ENCODE measurements around the gene PROK1. TPM values are rescaled to one million over a fixed set of nuclear protein-coding genes. Genes with fewer than 3 reads are reported as not detected.

Gene PROK1
- total and polyA plus RNA-seq, 9 donors: 39.4 to 428 (median 245) TPM

DNA sequence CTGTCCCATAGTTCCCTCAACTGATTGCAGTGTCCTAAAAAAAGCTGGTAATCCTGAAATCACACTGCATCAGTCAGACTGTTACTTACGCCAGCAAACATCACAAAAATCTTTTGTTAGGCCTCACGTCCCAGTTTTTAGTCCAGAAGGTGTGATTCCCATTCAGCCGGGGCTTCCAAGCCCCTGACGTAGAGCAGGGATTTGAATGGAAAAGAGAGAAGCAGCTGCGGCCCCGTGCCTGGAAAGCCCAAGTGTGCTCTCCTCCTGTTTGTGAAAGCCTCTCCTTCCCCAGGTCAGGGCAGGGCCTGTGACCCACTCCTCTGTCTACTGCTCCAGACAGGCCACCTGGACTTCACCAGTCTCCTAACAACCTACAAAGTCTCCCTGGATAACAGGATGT is 47.3 kb downstream of the PROK1 start:
- Histone ChIP-seq H3K27ac (no peak overlapping the region), H3K9me3 (no peaks in the 10 kb centered on the region), H3K4me3 (no peak overlapping the region), H3K27me3 (no peaks in the 10 kb centered on the region), H3K4me1 (ENCODE audit: insufficient read depth) (no peaks in the 10 kb centered on the region), H3K36me3 (no peaks in the 10 kb centered on the region)
- DNase-seq: no peak
- intact Hi-C loops (cut with DNase I): loop anchor here in 3 of 4 donors (2.0 to 10.0 kb wide), 5 partner anchors 36 to 297 kb away; no protein-coding TSS in a partner anchor
- 67 to 74% (median 70%) methylated on average over 6 of the region's 6 CpGs for WGBS, 3 donors
- no peak for TF ChIP-seq EP300 (IDR thresholded peaks at IDR 0.05)
- TF ChIP-seq, protein P1, sequence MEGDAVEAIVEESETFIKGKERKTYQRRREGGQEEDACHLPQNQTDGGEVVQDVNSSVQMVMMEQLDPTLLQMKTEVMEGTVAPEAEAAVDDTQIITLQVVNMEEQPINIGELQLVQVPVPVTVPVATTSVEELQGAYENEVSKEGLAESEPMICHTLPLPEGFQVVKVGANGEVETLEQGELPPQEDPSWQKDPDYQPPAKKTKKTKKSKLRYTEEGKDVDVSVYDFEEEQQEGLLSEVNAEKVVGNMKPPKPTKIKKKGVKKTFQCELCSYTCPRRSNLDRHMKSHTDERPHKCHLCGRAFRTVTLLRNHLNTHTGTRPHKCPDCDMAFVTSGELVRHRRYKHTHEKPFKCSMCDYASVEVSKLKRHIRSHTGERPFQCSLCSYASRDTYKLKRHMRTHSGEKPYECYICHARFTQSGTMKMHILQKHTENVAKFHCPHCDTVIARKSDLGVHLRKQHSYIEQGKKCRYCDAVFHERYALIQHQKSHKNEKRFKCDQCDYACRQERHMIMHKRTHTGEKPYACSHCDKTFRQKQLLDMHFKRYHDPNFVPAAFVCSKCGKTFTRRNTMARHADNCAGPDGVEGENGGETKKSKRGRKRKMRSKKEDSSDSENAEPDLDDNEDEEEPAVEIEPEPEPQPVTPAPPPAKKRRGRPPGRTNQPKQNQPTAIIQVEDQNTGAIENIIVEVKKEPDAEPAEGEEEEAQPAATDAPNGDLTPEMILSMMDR (IDR thresholded peaks at IDR 0.05): no peak
- TF ChIP-seq POLR2A (IDR thresholded peaks at IDR 0.05): no peak

DNA sequence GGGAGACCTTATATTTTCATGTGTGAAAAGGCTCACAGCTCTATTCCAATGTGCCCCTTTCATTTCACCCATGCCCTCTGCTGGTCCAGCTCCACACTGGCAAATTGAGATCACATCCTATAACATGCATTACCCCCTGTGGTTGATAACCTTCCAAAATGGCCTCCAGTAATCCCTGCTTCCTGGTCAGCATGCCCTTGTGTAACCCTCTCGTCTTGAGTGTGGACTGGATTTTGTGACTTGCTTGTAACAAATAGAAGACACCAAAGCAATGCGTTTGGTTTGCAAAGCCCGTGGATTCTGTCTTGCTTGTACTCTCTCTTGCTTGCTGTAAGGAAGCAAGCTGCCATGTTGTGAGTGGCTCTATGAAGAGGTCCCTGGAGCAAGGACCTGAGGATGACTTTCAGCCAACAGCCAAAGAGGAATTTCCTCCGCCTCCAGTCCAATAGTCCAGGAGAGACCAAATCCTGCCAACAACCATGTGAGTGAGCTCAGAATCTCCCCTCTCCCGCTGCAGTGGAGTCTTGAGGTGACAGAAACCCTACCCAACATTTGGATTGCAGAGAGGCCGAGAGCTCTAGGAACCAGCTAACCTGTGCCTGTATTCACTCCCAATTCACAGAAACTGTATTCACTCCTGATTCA is 50.7 kb downstream of the PROK1 start:
- intact Hi-C loops (cut with DNase I): no loop called here
- Histone ChIP-seq H3K4me3 (no peak overlapping the region), H3K27ac (no peak overlapping the region), H3K27me3 (no peaks in the 10 kb centered on the region), H3K9me3 (no peaks in the 10 kb centered on the region), H3K4me1 (ENCODE audit: insufficient read depth) (no peaks in the 10 kb centered on the region), H3K36me3 (no peaks in the 10 kb centered on the region)
- WGBS, 3 donors: 69 to 76% (median 74%) methylated on average over 6 of the region's 6 CpGs
- no peak for TF ChIP-seq EP300 (IDR thresholded peaks at IDR 0.05)
- no peak for TF ChIP-seq POLR2A (IDR thresholded peaks at IDR 0.05)
- TF ChIP-seq, protein P1 (IDR thresholded peaks at IDR 0.05): no peak
- DNase-seq: no peak

DNA sequence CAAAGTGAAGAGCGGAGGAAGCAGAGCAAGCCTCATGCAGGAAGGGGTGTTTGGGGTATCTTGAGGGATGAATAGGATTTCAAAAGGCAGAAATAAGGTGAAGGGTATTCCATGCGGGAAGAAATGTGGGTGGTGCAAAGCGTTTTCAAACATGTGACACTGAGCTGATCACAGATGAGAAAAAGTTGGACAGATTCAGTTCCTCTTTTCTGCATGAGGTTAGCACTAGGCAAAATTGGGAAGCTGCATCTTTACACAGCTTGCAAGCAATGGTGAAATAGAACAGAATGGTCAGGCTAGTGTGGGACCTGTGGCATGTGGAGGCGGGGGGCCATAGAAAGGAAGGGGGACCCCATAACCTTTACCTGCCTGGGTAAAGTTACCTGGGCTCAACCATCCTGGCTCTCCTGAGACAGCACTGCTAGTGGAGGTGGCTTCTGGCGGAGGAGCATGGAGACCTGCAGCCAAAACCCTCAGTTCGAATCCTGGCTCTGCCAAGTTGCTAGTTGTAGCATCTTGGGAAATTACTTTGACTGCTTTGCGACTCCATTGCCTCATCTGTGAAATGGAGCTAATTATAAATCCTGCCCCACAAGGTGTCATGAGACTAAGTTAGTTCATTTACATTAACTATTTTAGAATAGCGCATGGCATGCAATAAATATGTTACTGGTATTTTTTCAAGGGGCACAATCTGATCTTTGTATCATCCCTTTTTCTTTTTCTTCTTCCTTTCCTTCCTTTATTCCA is 51.6 kb downstream of the PROK1 start:
- Histone ChIP-seq H3K27ac (no peak overlapping the region), H3K4me1 (ENCODE audit: insufficient read depth) (no peaks in the 10 kb centered on the region), H3K4me3 (no peak overlapping the region), H3K36me3 (no peaks in the 10 kb centered on the region), H3K9me3 (no peaks in the 10 kb centered on the region), H3K27me3 (no peaks in the 10 kb centered on the region)
- no peak for DNase-seq
- 77 to 82% (median 77%) methylated on average over 8 of the region's 8 CpGs for WGBS, 3 donors
- TF ChIP-seq, protein P1 (IDR thresholded peaks at IDR 0.05): no peak
- TF ChIP-seq POLR2A (IDR thresholded peaks at IDR 0.05): no peak
- no peak for TF ChIP-seq EP300 (IDR thresholded peaks at IDR 0.05)
- intact Hi-C loops (cut with DNase I): no loop called here

DNA sequence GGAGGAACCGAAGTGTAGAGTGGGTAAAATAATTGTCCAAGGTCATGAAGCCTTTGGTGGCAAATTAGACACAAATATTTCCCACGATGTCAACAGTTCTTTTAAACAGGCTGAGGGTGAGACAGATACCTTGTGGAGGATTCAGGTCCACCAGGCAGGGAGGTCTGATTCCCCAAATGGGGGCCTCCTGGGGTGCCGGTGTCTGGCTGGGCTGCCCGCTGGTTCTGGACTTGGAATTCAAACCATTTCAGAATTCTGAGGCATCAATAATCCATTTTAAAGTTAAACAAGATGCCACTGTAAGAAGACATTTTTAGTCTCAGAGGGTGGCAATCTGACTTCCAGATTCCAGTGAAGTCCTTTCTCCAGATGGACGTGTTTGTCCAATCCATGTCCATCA is 52.5 kb downstream of the PROK1 start:
- WGBS, 3 donors: 71 to 74% (median 72%) methylated on average over 5 of the region's 5 CpGs
- no peaks in the 10 kb centered on the region for H3K9me3 ChIP-seq
- no peak for TF ChIP-seq POLR2A (IDR thresholded peaks at IDR 0.05)
- TF ChIP-seq EP300 (IDR thresholded peaks at IDR 0.05): no peak
- TF ChIP-seq, protein P1 (IDR thresholded peaks at IDR 0.05): no peak
- no peak for DNase-seq
- H3K4me3 ChIP-seq: no peak overlapping the region
- intact Hi-C loops (cut with DNase I): no loop called here
- H3K4me1 ChIP-seq (ENCODE audit: insufficient read depth): no peaks in the 10 kb centered on the region
- H3K36me3 ChIP-seq: no peaks in the 10 kb centered on the region
- no peak overlapping the region for H3K27ac ChIP-seq
- H3K27me3 ChIP-seq: no peaks in the 10 kb centered on the region

All from ovary (tissue), 9 donors.